ENCODE data around the gene SLC1A2.

DNA sequence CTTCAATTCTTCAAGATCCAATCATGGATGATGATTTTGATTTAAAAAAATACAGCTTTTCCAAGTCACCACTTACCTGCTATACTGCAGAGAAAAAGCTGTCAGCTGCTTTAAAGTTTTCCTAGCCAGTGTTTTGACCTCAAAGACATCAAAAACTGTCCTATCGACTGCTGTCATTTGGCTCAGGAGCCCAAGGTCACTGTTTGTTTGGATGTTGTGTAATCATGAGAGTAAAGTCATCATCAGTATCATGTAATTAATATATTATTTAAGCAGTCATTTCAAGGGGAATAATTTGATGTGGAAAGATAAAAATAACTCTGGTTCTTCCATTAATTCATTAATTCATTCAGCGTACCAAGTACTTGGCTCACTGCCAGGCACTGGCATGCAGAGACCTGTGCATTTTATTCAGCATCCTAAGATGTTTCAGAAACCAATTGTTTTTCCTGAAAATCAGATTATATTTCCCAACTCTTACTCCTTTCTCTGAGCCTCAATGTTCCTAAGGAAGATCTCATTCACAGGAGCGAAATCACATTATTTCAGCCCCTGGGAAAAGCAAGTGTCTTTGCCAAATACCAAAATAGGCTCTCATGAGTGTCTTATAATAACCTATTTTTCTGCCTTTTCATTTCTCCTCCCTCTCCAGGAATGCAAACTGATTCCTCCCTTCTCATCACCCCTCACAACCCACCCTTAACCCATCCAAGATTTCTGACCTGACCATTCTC lies 59.9 kb downstream of the SLC1A2 start:
- TF ChIP-seq, protein P1, sequence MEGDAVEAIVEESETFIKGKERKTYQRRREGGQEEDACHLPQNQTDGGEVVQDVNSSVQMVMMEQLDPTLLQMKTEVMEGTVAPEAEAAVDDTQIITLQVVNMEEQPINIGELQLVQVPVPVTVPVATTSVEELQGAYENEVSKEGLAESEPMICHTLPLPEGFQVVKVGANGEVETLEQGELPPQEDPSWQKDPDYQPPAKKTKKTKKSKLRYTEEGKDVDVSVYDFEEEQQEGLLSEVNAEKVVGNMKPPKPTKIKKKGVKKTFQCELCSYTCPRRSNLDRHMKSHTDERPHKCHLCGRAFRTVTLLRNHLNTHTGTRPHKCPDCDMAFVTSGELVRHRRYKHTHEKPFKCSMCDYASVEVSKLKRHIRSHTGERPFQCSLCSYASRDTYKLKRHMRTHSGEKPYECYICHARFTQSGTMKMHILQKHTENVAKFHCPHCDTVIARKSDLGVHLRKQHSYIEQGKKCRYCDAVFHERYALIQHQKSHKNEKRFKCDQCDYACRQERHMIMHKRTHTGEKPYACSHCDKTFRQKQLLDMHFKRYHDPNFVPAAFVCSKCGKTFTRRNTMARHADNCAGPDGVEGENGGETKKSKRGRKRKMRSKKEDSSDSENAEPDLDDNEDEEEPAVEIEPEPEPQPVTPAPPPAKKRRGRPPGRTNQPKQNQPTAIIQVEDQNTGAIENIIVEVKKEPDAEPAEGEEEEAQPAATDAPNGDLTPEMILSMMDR (IDR thresholded peaks at IDR 0.05): no peak
- TF ChIP-seq POLR2AphosphoS5 (IDR thresholded peaks at IDR 0.05): no peak
